NT2/D1 (cell line): ENCODE measurements around the gene KRT80.

Experiments used
- DNase-seq: peaks from one replicate; pipeline ENCODE4 v3.0.0-alpha.2; 2011; ENCODE audit warnings: low read depth, low spot score
- H3K27me3 ChIP-seq: 2 replicates; pipeline ENCODE4 v1.6.0; 2011; ENCODE audit warnings: mild to moderate bottlenecking; ENCODE audit not compliant: insufficient read length, insufficient read depth
- H3K36me3 ChIP-seq: 2 replicates; pipeline ENCODE4 v1.6.1; 2011; ENCODE audit warnings: mild to moderate bottlenecking, low read length, mixed read lengths; ENCODE audit not compliant: insufficient read depth, insufficient read length
- H3K4me1 ChIP-seq: 2 replicates; pipeline ENCODE4 v1.5.1; 2011; ENCODE audit not compliant: insufficient read depth, insufficient read length
- H3K4me3 ChIP-seq: 2 replicates; pipeline ENCODE4 v1.5.1; 2011; ENCODE audit warnings: low read depth; ENCODE audit not compliant: insufficient read length
- H3K9ac ChIP-seq: 2 replicates; pipeline ENCODE4 v1.6.0; 2011; ENCODE audit warnings: low read depth; ENCODE audit not compliant: insufficient read length
- H3K9me3 ChIP-seq: 2 replicates; pipeline ENCODE4 v1.5.1; 2011; ENCODE audit warnings: mild to moderate bottlenecking, low read length; ENCODE audit not compliant: insufficient read depth
- SUZ12 ChIP-seq: IDR thresholded peaks from 2 replicates; pipeline ENCODE4 v1.6.1; 2011; ENCODE audit not compliant: insufficient read length, insufficient read depth; ENCODE audit errors: extremely low read depth
- YY1 ChIP-seq: IDR thresholded peaks from 2 replicates; pipeline ENCODE4 v1.6.1; 2011; ENCODE audit not compliant: insufficient read length, insufficient read depth
- ZNF274 ChIP-seq: IDR thresholded peaks from 2 replicates; pipeline ENCODE4 v1.6.1; 2011; ENCODE audit warnings: mild to moderate bottlenecking, low read depth, low read length

Gene KRT80

GRCh38 chr12:52232203-52232673, 40.4 kb upstream of the KRT80 start:
- no peak for DNase-seq
- H3K9me3 ChIP-seq, result no peaks in the 10 kb centered on the region

DNA sequence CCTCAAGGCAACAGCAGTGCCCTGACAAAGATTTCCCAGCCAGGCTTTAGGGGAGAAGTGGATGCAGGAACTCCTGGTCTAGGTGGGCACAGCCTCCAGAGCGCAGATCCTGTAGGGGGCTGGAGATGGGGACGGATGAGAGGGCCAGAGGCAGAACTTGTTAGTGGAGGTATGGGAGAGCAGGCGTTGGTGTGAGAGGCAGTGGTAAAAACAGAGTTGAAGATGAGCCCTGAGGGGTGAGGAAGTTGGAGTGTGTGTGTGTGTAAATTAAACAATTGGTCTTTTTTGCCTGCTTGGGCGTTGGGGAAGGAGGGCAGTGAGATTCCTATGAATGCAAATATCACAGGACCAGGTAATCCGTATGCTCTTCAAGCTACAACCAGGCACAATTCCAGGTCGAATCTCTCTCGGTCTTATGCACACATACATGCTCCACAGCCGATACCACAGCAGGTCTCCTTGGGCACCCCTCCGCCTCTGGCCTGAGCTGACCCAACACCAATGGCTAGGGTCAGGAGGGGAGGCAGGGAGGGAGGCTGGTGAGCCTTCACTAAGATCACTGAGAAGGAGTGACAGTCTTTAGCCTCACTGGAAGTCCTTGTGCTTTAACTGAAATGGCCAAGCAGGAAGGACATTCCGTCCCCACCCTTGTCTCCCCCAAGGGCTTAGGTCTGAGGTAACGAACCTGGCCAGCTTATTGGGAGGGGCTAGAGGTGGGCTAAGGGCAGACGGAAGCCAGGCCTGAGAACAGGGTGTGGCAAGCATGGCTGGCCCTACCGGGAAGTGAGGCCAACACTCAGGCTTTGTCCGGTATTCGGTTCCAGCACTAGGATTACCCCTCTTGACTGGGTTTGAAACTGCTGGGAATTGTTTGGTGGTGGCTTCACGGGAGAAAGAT, 39.7 kb upstream of the KRT80 start:
- TF ChIP-seq ZNF274, result no peak
- no peak for TF ChIP-seq YY1
- peaks cover 19% of the 10 kb centered on the region for H3K36me3 ChIP-seq
- H3K4me3 ChIP-seq, result no peak overlapping the region
- H3K9ac ChIP-seq, result peak overlapping the region; percentile 4
- peaks cover 14% of the 10 kb centered on the region for H3K27me3 ChIP-seq
- H3K9me3 ChIP-seq, result no peaks in the 10 kb centered on the region
- H3K4me1 ChIP-seq, result peaks cover 33% of the 10 kb centered on the region
- no peak for DNase-seq

More at GRCh38 chr12:52232203-52232673, 40.4 kb upstream of the KRT80 start:
- no peak for TF ChIP-seq YY1
- TF ChIP-seq SUZ12, result no peak
- TF ChIP-seq ZNF274, result no peak
- peak overlapping the region; percentile 71 for H3K9ac ChIP-seq
- peaks cover 25% of the 10 kb centered on the region for H3K36me3 ChIP-seq
- peak overlapping the region; percentile 59 for H3K4me3 ChIP-seq
- H3K4me1 ChIP-seq, result peaks cover 36% of the 10 kb centered on the region
- H3K27me3 ChIP-seq, result peaks cover 14% of the 10 kb centered on the region

DNA sequence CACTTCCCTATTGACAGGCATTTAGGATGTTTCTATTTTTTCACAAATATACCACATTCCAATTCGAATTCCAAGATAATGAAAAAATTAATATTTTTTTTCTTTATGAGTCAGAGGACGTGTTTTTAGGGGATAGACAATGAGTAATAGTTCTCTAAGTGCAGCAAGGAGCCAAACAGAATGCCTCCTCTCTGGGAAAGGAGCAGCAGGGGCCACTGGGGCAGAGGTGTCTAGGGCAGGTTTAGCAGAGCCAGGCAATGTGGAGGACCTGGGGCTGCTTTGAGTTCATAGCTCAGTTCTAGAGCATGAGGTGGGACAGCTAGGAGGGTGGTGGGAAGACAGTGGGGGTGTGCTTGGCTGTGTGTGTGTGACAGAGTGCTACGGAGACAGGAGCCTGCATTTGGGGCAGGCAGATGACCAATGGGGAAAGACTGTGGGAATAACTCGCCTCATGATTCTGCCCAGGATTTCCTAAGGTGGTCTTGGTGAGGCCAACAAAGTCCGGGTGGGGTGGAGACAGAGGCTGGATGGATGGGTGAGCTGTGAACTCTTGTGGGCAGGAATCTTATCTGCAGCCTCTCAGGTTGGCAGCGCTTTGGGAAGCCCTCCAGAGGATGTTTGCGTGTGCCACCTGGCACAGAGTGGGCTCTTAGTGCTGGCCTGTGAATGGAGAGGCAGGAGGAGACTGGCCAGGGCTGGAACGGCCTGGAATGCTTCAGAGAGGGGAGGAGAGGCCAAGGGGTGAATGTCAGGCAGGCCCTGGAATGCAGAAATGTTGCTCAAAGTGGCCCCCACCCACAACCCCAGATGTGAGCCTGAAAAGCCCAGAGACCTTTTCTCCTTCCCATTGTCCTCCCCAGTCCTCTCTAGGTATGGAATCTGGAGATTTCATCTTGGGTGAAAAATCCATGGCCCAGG, 38.8 kb upstream of the KRT80 start:
- peaks cover 14% of the 10 kb centered on the region for H3K27me3 ChIP-seq
- H3K36me3 ChIP-seq, result peaks cover 11% of the 10 kb centered on the region
- no peaks in the 10 kb centered on the region for H3K9me3 ChIP-seq
- DNase-seq, result no peak
- peaks cover 29% of the 10 kb centered on the region for H3K4me1 ChIP-seq
- TF ChIP-seq SUZ12 (no peak), YY1 (no peak), ZNF274 (no peak)
- H3K4me3 ChIP-seq, result no peak overlapping the region
- H3K9ac ChIP-seq, result no peak overlapping the region

DNA sequence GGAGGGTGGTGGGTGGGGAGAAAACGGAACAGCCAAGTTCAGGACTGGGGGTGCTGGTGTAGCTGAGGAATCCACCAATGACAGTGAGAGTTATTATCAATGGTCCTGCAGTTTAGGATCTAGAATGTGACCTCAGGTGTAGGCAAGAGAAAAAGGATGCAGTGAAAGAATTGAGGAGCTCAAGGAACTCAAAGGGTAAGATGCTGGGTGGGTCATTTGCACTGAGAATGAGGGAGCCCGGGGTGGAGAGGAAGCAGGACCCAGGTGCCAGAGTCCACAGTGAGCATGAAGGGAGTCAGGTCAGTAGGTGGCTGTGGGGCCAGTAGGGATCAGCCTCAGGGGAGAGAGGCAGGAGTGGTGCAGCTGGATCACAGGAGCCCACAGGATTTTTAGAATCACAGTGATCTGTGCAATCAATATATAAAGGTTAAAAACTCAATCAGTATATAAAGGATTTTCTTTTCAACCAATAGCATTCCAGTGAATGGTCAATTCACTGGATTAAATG, 38.1 kb upstream of the KRT80 start:
- no peak overlapping the region for H3K9ac ChIP-seq
- H3K4me3 ChIP-seq, result no peak overlapping the region
- no peaks in the 10 kb centered on the region for H3K9me3 ChIP-seq
- peaks cover 3% of the 10 kb centered on the region for H3K36me3 ChIP-seq
- DNase-seq, result no peak
- H3K27me3 ChIP-seq, result peaks cover 14% of the 10 kb centered on the region
- TF ChIP-seq ZNF274, result no peak
- TF ChIP-seq YY1, result no peak
- no peak for TF ChIP-seq SUZ12
- H3K4me1 ChIP-seq, result peaks cover 27% of the 10 kb centered on the region

GRCh38 chr12:52228931-52229330, 37.1 kb upstream of the KRT80 start:
- no peak overlapping the region for H3K4me3 ChIP-seq
- H3K27me3 ChIP-seq, result peaks cover 14% of the 10 kb centered on the region
- H3K9me3 ChIP-seq, result no peaks in the 10 kb centered on the region
- no peak overlapping the region for H3K9ac ChIP-seq
- no peaks in the 10 kb centered on the region for H3K36me3 ChIP-seq
- DNase-seq, result no peak
- no peak for TF ChIP-seq SUZ12
- TF ChIP-seq ZNF274, result no peak
- TF ChIP-seq YY1, result no peak
- peaks cover 19% of the 10 kb centered on the region for H3K4me1 ChIP-seq

GRCh38 chr12:52228366-52228765, 36.6 kb upstream of the KRT80 start:
- H3K9me3 ChIP-seq, result no peaks in the 10 kb centered on the region
- H3K4me1 ChIP-seq, result peaks cover 19% of the 10 kb centered on the region
- H3K4me3 ChIP-seq, result no peak overlapping the region
- no peak overlapping the region for H3K9ac ChIP-seq
- peaks cover 13% of the 10 kb centered on the region for H3K27me3 ChIP-seq
- DNase-seq, result no peak
- TF ChIP-seq SUZ12, result no peak
- no peak for TF ChIP-seq ZNF274
- TF ChIP-seq YY1, result no peak
- H3K36me3 ChIP-seq, result no peaks in the 10 kb centered on the region

GRCh38 chr12:52227606-52228166, 35.9 kb upstream of the KRT80 start:
- peaks cover 19% of the 10 kb centered on the region for H3K4me1 ChIP-seq
- peaks cover 10% of the 10 kb centered on the region for H3K27me3 ChIP-seq
- no peaks in the 10 kb centered on the region for H3K9me3 ChIP-seq
- H3K4me3 ChIP-seq, result no peak overlapping the region
- TF ChIP-seq ZNF274 (no peak), SUZ12 (no peak), YY1 (no peak)
- DNase-seq, result no peak
- H3K36me3 ChIP-seq, result no peaks in the 10 kb centered on the region
- H3K9ac ChIP-seq, result no peak overlapping the region
